Activated CD4-positive, alpha-beta T cell treated with anti-CD3 and anti-CD28 coated beads, Interleukin-2, amount 10 ng/mL, durations not matched to agents 24 days and 14 days (primary cell): Measurements from ENCODE around the gene VASH1. TPM values are rescaled to one million over a fixed set of nuclear protein-coding genes. Genes with fewer than 3 reads are reported as not detected.

Experiments used
- DNase-seq: peaks from one replicate; pipeline ENCODE4 v3.0.0; 2022
- H3K27ac Mint-ChIP-seq: one replicate; pipeline ENCODE4 v1.8.0; 2022; ENCODE audit warnings: mild to moderate bottlenecking, mixed read lengths
- H3K27me3 Mint-ChIP-seq: one replicate; pipeline ENCODE4 v1.8.0; 2022; ENCODE audit warnings: mixed read lengths
- H3K36me3 Mint-ChIP-seq: one replicate; pipeline ENCODE4 v1.8.0; 2022; ENCODE audit warnings: low read depth, mild to moderate bottlenecking, mixed read lengths
- H3K4me1 Mint-ChIP-seq: one replicate; pipeline ENCODE4 v1.8.0; 2021; ENCODE audit warnings: mixed read lengths
- H3K4me3 Mint-ChIP-seq: one replicate; pipeline ENCODE4 v1.8.0; 2022; ENCODE audit warnings: mild to moderate bottlenecking, moderate library complexity, mixed read lengths
- H3K9me3 Mint-ChIP-seq: one replicate; pipeline ENCODE4 v1.8.0; 2021; ENCODE audit warnings: mixed read lengths
- intact Hi-C: fragments of 100-400 bp; cut with micrococcal nuclease; formaldehyde crosslinking; loops from one replicate; pipeline ENCODE4 v1.15.1; 2023
- total RNA-seq: library from RNA; stranded (reverse); gene quantifications from 2 replicates; pipeline ENCODE4 v1.2.3, GENCODE V29; 2022

Gene VASH1
- total RNA-seq, 1 donor from 2014 or later = 6.9 TPM

DNA sequence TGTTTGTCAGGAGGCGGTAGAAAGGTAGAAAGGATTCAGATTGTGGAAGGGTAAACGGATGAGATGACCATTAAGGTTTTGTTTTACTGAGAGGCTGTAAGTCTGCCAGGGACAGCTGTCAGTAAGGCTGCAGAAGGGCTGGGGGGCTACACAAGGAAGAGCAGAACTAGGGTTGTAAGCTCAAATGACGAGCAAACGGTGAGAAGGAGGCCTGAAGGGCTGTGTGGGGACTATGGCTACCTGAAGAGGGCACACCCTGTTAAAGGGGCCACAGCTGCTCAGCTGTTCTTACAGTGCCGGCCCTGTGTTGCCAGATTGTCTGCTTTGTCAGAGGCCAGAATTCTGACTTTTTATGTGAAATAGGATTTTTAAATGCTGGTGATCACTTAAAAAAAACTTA, 19.1 kb downstream of the VASH1 start:
- Mint-ChIP-seq H3K27ac (peak overlapping the region; percentile 72), H3K9me3 (no peaks in the 10 kb centered on the region), H3K27me3 (no peaks in the 10 kb centered on the region), H3K4me3 (no peak overlapping the region), H3K36me3 (peaks cover 10% of the 10 kb centered on the region), H3K4me1 (peaks cover 40% of the 10 kb centered on the region)
- intact Hi-C loops = no loop called here
- no peak for DNase-seq

DNA sequence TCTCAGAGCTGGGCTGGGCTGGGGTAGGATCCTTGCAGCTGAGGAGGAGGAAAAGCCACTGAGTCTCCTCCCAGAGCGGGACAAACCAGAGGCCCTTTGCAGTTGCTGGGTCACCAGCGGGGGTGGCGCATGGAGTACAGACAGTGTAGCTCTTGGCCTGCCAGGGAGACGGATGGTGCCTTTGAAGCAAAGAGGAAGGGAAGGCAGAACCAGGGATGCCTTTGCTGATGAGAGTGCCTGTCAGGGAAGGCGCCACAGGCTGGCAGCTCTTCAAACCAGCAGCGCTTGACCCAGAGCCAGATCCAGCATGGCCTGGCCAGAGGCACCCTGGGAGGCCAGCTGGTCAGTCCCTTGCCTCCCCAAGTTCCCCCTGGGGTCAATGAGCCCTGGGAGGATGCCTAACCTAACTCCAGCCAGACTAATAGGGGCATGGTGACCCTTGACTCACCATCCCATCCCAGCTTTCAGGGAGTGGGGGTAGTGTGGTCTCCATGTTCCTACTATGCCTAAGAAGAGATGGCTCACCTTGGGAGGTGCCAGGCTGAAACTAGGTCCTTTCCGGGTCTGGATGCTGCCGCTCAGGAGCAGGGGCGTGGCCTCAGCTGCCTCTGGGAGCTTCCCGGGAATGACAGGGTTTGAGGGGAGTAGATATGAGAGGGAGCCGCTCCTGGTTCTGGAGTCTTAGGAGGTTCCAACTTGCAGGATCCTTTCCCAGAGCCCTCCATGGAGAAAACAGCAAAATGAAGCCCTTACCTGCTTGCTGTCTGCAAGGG, 19.8 kb downstream of the VASH1 start:
- no peak for DNase-seq
- intact Hi-C loops = no loop called here
- H3K36me3 Mint-ChIP-seq = peaks cover 10% of the 10 kb centered on the region
- H3K9me3 Mint-ChIP-seq = no peaks in the 10 kb centered on the region
- no peak overlapping the region for H3K4me3 Mint-ChIP-seq
- H3K4me1 Mint-ChIP-seq = peaks cover 40% of the 10 kb centered on the region
- H3K27ac Mint-ChIP-seq = peak overlapping the region; percentile 72
- no peaks in the 10 kb centered on the region for H3K27me3 Mint-ChIP-seq

DNA sequence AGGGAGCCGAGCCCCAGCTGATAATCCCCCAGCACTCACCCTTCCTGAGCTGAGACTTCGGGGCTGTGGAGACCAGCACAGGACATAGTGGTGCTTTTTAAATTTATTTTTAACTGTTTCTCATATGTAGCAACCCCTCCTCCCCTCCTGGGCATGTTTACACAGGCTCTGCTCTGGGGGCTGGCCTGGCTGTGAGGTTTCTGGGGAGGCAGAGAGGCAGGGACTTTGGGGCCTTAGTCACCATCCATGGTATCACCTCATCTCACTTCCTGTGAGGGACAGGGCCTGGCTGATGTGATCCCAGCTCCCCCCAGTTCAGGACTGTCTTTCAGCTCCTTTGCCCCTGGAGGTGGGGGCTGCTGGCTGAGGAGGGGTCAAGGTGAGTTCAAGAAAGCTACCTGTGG, 20.4 kb downstream of the VASH1 start:
- Mint-ChIP-seq H3K36me3 (peaks cover 10% of the 10 kb centered on the region), H3K27ac (peak overlapping the region; percentile 67), H3K4me1 (peaks cover 40% of the 10 kb centered on the region), H3K4me3 (no peak overlapping the region), H3K9me3 (no peaks in the 10 kb centered on the region), H3K27me3 (no peaks in the 10 kb centered on the region)
- intact Hi-C loops = no loop called here
- no peak for DNase-seq

DNA sequence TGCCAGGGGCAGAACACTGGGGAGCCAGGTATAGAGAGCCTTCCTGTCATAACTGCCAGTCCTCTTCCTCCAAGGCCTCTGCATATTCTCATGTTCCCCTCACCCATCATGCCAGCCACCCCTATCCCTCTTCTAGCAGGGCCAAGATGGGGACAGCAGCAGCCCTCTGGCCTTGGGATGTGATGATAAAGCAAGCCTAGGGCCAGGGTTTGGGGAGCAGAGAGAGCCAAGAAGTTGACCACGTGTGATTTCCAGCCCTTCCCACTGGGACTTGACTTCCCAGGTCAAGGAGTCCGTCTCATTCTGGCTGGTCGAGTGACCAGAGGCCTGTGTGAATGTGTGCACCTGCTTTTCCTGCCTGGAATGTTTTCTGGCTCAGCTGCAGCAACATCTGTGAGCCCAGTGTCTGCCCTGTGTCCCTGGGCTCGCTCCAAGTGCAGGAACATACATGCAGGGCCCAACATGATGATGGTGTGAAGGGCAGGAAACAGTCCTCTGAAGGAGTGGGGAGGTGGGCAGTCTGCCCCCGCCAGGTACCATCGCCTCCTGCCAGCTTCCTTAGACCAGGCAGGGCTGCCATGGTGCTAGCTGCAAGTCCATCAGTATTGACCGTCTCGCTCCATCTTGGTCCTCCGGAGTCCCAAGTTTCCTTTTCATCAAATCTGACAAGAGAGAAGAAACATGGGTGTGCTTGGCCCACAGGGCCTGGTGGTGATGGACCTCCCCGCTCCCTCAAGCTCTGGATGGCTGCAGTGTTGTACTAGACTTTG, 21.0 kb downstream of the VASH1 start:
- DNase-seq = no peak
- Mint-ChIP-seq H3K27me3 (no peaks in the 10 kb centered on the region), H3K4me1 (peaks cover 40% of the 10 kb centered on the region), H3K4me3 (peak overlapping the region; percentile 43), H3K36me3 (peaks cover 10% of the 10 kb centered on the region), H3K27ac (peak overlapping the region; percentile 79), H3K9me3 (no peaks in the 10 kb centered on the region)
- intact Hi-C loops = no loop called here

DNA sequence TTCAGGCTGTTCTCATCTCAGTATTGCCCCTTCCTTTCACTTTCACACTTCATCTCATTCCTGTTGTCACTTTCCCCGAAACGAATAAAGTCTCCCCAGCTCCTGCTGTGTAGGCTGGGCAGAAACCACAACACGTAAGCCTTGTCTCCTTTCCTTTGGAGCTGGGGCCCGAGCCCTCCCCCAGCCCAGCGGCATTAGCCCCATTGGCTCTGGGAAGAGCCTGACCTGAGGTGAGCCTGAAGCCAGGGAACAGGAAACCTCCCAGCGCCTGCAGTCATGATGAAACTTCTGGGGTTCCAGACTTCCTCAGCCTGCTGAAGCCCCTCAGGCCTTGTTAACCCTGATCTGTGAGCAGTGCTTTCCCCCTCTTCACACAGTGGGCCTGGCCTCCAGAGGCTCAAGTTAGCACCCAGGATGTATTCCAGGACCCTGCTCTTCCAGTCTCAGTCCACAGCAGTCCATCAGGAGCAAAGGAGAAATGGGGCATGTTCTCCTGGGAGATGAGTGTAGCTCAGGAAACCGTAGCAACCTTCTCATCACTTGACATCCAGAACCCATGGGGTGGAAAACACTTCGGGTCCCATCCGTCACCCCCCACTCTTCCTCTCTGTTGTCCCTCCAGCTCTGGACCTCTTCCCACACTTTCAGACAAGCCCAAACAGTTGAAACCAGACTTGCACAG, 21.8 kb downstream of the VASH1 start:
- H3K36me3 Mint-ChIP-seq = peaks cover 10% of the 10 kb centered on the region
- H3K4me3 Mint-ChIP-seq = peak overlapping the region; percentile 43
- H3K9me3 Mint-ChIP-seq = no peaks in the 10 kb centered on the region
- H3K27me3 Mint-ChIP-seq = no peaks in the 10 kb centered on the region
- H3K4me1 Mint-ChIP-seq = peaks cover 38% of the 10 kb centered on the region
- intact Hi-C loops = no loop called here
- DNase-seq = peak; percentile 73
- H3K27ac Mint-ChIP-seq = peak overlapping the region; percentile 79

DNA sequence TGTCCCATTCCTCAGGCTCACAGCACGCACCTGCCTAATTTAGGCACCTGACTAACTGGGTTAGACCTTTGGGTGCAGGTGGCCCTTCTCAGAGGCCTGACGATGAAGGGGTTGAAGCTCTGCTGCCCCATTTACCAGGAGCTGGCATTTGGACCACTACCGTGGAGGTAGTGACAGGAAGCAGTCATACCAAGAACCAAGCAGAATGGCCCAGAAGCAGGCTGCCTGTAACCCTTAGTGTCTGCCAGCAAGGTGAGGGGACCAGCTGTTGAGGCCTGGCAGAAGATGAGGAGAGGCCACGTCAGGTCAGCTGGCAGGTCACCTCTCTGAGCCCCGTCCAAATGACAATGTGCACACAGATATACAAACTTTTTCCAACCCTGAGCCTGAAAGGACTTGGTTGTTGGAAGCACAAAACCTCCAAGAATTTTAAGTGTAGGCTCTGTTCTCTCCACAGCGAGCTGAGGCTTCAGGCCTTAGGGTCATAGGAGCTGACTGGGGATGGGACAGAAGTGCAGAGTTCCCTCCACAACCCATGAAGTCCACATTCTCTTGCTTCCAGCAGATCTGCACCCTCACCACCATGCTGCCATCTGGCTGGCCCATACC, 23.1 kb downstream of the VASH1 start:
- intact Hi-C loops = loop anchor here (2.0 kb wide), 2 partner anchors 24 to 28 kb away; partner anchors contain the start of genes ANGEL1 and VASH1
- H3K36me3 Mint-ChIP-seq = peaks cover 16% of the 10 kb centered on the region
- H3K4me1 Mint-ChIP-seq = peaks cover 38% of the 10 kb centered on the region
- H3K27ac Mint-ChIP-seq = peak overlapping the region; percentile 20
- no peaks in the 10 kb centered on the region for H3K9me3 Mint-ChIP-seq
- no peaks in the 10 kb centered on the region for H3K27me3 Mint-ChIP-seq
- no peak for DNase-seq
- H3K4me3 Mint-ChIP-seq = no peak overlapping the region

DNA sequence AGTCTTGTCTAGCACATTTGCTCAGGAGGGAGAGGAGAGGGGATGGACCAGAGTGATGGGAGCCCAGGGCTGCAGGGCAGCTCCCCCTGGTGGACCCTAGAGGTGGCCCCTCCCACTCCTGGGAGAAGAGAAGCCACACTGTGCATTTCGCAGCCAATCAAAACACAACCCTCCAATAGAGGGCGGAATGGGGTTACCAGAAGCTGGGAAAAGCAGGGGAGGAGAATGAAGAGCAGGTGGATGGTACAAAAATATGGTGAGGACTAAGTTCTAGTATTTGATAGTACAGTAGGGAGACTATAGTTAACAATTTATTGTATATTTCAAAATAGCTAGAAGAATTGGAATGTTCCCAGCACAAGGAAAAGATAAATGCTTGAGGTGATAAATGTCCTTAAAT, 23.6 kb downstream of the VASH1 start:
- Mint-ChIP-seq H3K36me3 (peaks cover 17% of the 10 kb centered on the region), H3K4me3 (no peak overlapping the region), H3K9me3 (no peaks in the 10 kb centered on the region), H3K4me1 (peaks cover 38% of the 10 kb centered on the region), H3K27me3 (no peaks in the 10 kb centered on the region), H3K27ac (no peak overlapping the region)
- intact Hi-C loops = loop anchor here (1.0 to 2.0 kb wide), 3 partner anchors 24 to 75 kb away; partner anchors contain the start of genes ANGEL1 and VASH1
- DNase-seq = peak; percentile 88

DNA sequence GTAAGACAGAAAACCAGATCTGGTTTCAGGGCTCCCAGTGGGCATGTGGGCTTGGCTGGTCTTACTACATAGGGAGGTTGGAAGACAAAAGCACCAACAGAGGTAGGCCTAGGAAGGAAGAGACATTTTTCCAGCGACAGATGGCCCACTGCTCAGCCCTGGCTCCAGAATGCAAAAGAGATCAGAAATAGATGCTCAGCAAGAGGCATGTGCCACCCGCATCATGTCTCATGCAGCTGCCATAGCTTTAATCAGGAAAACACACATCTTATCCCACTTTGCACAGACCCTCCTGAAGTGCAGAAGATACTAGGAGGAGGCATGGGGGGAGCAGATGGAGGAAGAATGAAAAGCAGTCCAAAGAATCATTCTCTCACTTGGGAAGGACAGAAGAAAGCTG, 25.3 kb downstream of the VASH1 start:
- peaks cover 18% of the 10 kb centered on the region for H3K36me3 Mint-ChIP-seq
- intact Hi-C loops = no loop called here
- H3K4me1 Mint-ChIP-seq = peaks cover 31% of the 10 kb centered on the region
- no peaks in the 10 kb centered on the region for H3K9me3 Mint-ChIP-seq
- no peak overlapping the region for H3K4me3 Mint-ChIP-seq
- H3K27ac Mint-ChIP-seq = no peak overlapping the region
- no peaks in the 10 kb centered on the region for H3K27me3 Mint-ChIP-seq
- DNase-seq = no peak

DNA sequence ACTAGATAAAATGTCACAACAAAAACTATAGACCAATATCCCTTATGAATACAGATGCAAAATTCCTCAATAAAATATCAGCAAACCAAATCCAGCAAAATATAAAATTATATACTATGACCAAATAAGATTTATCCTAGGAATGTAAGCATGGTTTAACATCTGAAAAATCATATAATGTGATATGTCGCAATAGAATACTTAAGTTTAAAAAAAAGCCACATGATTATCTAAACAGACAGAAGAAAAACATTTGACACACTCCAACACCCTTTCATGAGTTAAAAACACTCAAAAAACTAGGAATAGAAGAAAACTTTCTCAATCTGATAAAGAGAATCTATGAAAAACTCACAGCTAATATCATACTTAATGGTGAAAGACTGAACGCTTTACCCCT, 31.2 kb downstream of the VASH1 start:
- DNase-seq = no peak
- no peaks in the 10 kb centered on the region for H3K27me3 Mint-ChIP-seq
- no peaks in the 10 kb centered on the region for H3K4me1 Mint-ChIP-seq
- no peaks in the 10 kb centered on the region for H3K9me3 Mint-ChIP-seq
- intact Hi-C loops = no loop called here
- H3K27ac Mint-ChIP-seq = no peak overlapping the region
- no peak overlapping the region for H3K4me3 Mint-ChIP-seq
- H3K36me3 Mint-ChIP-seq = peaks cover 22% of the 10 kb centered on the region

DNA sequence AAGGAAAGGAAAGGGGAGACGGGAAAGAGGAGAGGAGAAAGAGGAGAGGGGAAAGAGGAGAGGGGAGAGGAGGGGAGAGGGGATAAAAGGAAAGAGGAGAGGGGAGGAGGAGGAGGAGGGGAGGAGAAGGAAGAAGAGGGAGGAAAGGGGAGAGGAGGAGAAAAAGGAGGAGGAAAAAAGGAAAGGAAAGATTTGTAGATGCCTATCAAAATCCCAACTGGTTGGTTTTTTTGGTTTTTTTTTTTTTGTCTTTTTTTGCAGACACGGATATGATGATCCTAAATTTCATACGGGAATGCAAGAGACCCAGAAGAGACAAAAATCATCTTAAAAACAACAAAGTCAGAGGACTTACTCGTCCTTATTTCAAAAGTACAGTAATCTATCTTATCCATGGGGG, 32.1 kb downstream of the VASH1 start:
- H3K27ac Mint-ChIP-seq = no peak overlapping the region
- H3K4me3 Mint-ChIP-seq = no peak overlapping the region
- no peak for DNase-seq
- H3K36me3 Mint-ChIP-seq = peaks cover 28% of the 10 kb centered on the region
- H3K9me3 Mint-ChIP-seq = no peaks in the 10 kb centered on the region
- intact Hi-C loops = no loop called here
- H3K27me3 Mint-ChIP-seq = no peaks in the 10 kb centered on the region
- no peaks in the 10 kb centered on the region for H3K4me1 Mint-ChIP-seq

DNA sequence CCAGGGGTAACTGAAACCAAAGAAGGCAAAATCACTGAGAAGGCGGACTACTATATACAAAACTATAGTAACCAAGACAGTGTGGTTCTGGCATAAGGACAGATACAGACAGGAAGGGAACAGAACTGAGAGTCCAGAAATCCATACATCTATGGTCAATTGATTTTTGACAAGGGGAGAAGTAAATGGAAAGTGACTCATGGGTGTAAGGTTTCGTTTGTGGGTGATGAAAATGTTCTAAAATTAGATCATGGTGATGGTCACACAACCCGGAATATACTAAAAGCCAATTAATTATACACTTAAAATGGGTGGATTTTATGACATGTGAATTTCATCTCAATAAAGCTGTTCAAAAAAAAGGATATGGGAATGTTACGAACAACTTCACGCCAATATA, 32.7 kb downstream of the VASH1 start:
- intact Hi-C loops = no loop called here
- no peaks in the 10 kb centered on the region for H3K4me1 Mint-ChIP-seq
- peaks cover 27% of the 10 kb centered on the region for H3K36me3 Mint-ChIP-seq
- no peak overlapping the region for H3K4me3 Mint-ChIP-seq
- H3K27me3 Mint-ChIP-seq = no peaks in the 10 kb centered on the region
- H3K27ac Mint-ChIP-seq = no peak overlapping the region
- H3K9me3 Mint-ChIP-seq = no peaks in the 10 kb centered on the region
- DNase-seq = no peak

DNA sequence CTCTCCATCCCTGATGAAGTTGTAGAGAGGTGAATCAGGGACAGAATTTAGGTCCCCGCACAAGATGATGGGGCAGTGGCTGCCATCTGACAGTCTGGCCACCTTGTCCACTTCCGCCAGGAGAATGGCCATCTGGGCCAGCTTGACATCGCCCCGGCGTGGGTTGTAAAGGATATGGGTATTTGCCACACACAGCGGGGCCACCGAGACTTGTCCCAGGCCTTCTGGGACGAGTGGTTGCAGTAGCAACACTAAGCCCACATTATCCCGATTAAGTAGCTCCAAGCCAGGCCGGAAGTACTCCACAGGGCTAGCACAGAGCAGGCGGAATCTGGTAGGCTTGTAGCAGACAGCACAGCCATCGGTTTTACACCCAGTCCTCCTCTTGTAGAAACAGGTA, 45.2 kb downstream of the VASH1 start:
- no peaks in the 10 kb centered on the region for H3K27me3 Mint-ChIP-seq
- no peaks in the 10 kb centered on the region for H3K9me3 Mint-ChIP-seq
- H3K4me3 Mint-ChIP-seq = no peak overlapping the region
- H3K27ac Mint-ChIP-seq = no peak overlapping the region
- intact Hi-C loops = no loop called here
- H3K36me3 Mint-ChIP-seq = peaks cover 45% of the 10 kb centered on the region
- peaks cover 15% of the 10 kb centered on the region for H3K4me1 Mint-ChIP-seq
- no peak for DNase-seq

DNA sequence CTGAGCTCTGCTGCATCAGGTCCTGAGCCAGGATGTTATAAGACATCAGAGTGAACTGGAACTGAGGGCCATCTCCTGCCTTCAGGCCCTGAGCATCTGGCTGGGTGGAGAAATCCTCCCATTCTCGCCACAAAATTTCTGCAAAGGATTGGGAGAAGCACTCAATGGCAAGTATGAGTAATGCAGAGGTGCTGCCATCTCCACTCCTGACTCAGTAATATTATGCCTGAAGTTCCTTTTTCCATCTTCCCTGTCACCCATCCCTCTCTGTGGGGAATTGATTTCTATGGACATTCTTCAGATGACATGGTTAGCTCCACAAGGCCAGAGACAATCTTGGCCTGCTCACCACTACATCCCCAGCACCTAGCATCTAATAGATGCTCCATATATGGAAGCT, 46.7 kb downstream of the VASH1 start:
- intact Hi-C loops = no loop called here

More for the DNA sequence above, 46.7 kb downstream of the VASH1 start:
- Mint-ChIP-seq H3K36me3 (peaks cover 34% of the 10 kb centered on the region), H3K27me3 (no peaks in the 10 kb centered on the region), H3K4me1 (peaks cover 21% of the 10 kb centered on the region), H3K4me3 (no peak overlapping the region), H3K9me3 (no peaks in the 10 kb centered on the region), H3K27ac (no peak overlapping the region)
- no peak for DNase-seq
